K562 (cell line): ENCODE measurements around the gene CTSG. TPM values are rescaled to one million over a fixed set of nuclear protein-coding genes. Genes with fewer than 3 reads are reported as not detected.

Experiments
- ATAC-seq: fragments of 200-7000 bp; cut with Tn5 transposase; 3 replicates; pipeline ENCODE4 v1.9.1; 2020; ENCODE audit warnings: moderate library complexity
- BruUV-seq: library from RNA; stranded (reverse); fragments of 400-500 nt; replicated peaks from 2 replicates; lab custom pipeline; 2021; lab: Mats Ljungman, UMichigan
- CTCF ChIA-PET: fragments of 300-600 bp; formaldehyde crosslinking; extraction: SDS; loops from one replicate; lab custom pipeline; 2021; ENCODE audit warnings: low intra/inter-chr PET ratio; lab: Yijun Ruan, JAX
- POLR2A ChIA-PET: fragments of 300-600, 350-650 bp; sonication (Branson Sonifier 250); formaldehyde crosslinking; extraction: SDS; loops from one replicate; lab custom pipeline; 2021; ENCODE audit warnings: antibody characterized with exemption, inconsistent platforms; lab: Yijun Ruan, JAX
- DNase-seq, 4 experiments: peaks; one replicate each; pipeline versions ENCODE4 v3.0.0 to v3.0.0-alpha.2; 2011 to 2018; ENCODE audit warnings: low spot score in 3 of 4, mixed read lengths in 3 of 4; ENCODE audit errors: extremely low read depth in 1 of 4
- FAIRE-seq: peaks from 2 replicates; lab custom pipeline; 2011; peaks lifted over from hg19 to GRCh38; lab: Jason Lieb, UNC
- H2AFZ ChIP-seq: 2 replicates; pipeline ENCODE4 v1.6.0; 2011; ENCODE audit warnings: low read depth, low read length, control low read depth, inconsistent platforms
- H3K27ac ChIP-seq: fragments of 200-600 bp; 3 replicates; pipeline ENCODE4 v1.8.0; 2011; ENCODE audit warnings: low read depth, mild to moderate bottlenecking, control low read depth, inconsistent platforms, low read length, moderate library complexity, mixed read lengths; ENCODE audit errors: extremely low read depth
- H3K27me3 ChIP-seq, 2 experiments: fragments of 300-600 bp in 1 of 2; 2 replicates in 1 of 2; 3 replicates in 1 of 2; pipeline versions ENCODE4 v1.6.0 to v1.8.0; 2011; ENCODE audit warnings: inconsistent platforms in 2 of 2, low read length in 2 of 2, mild to moderate bottlenecking in 1 of 2, mixed read lengths in 1 of 2, moderate library complexity in 1 of 2; ENCODE audit not compliant: control insufficient read depth in 2 of 2, insufficient read depth in 2 of 2
- H3K36me3 ChIP-seq: fragments of 300-600 bp; 3 replicates; pipeline ENCODE4 v1.8.0; 2011; ENCODE audit warnings: mild to moderate bottlenecking, low read length, inconsistent platforms; ENCODE audit not compliant: control insufficient read depth, insufficient read depth
- H3K4me1 ChIP-seq, 2 experiments: fragments of 200-600 bp in 1 of 2; replicated peaks in 1 of 2; 2 replicates in 1 of 2; 3 replicates in 1 of 2; pipeline versions ENCODE4 v1.5.1 to v1.8.0; 2011; ENCODE audit warnings: inconsistent platforms in 2 of 2, low read length in 2 of 2, mild to moderate bottlenecking in 1 of 2, mixed read lengths in 1 of 2, moderate library complexity in 1 of 2; ENCODE audit not compliant: control insufficient read depth in 2 of 2, insufficient read depth in 2 of 2
- H3K4me2 ChIP-seq: 2 replicates; pipeline ENCODE4 v1.6.1; 2011; ENCODE audit warnings: low read length, control low read depth, inconsistent platforms, mixed read lengths; ENCODE audit not compliant: insufficient read depth
- H3K4me3 ChIP-seq: fragments of 200-600 bp; sonication (generic), shearing (Covaris generic); 2 replicates; pipeline ENCODE4 v1.5.1; 2016; ENCODE audit warnings: control low read depth, inconsistent platforms
- H3K79me2 ChIP-seq: fragments of 200-600 bp; 3 replicates; pipeline ENCODE4 v1.8.0; 2011; ENCODE audit warnings: low read length, inconsistent platforms; ENCODE audit not compliant: control insufficient read depth, insufficient read depth
- H3K9ac ChIP-seq, 2 experiments: 2 replicates each; pipeline versions ENCODE4 v1.6.0 to v1.6.1; 2011; ENCODE audit warnings: low read depth in 2 of 2, low read length in 2 of 2, control low read depth in 1 of 2, inconsistent platforms in 1 of 2, mild to moderate bottlenecking in 1 of 2, mixed read lengths in 1 of 2; ENCODE audit not compliant: insufficient read depth in 1 of 2
- H3K9me1 ChIP-seq: one replicate; pipeline ENCODE4 v1.6.0; 2011; ENCODE audit warnings: inconsistent platforms, mild to moderate bottlenecking, low read length, moderate library complexity; ENCODE audit not compliant: control insufficient read depth, insufficient read depth
- H3K9me3 ChIP-seq: replicated peaks from 2 replicates; pipeline ENCODE4 v1.5.1; 2011; ENCODE audit warnings: low read depth, low read length, inconsistent platforms; ENCODE audit not compliant: control insufficient read depth, insufficient read depth
- H4K20me1 ChIP-seq: replicated peaks from 2 replicates; pipeline ENCODE4 v1.6.1; 2011; ENCODE audit warnings: low read length, inconsistent platforms, mixed read lengths; ENCODE audit not compliant: control insufficient read depth, insufficient read depth
- ELF1 ChIP-seq: fragments of 200-800 bp; sonication (Bioruptor generic); IDR thresholded peaks from 2 replicates; pipeline ENCODE4 v1.6.1; 2016; ENCODE audit warnings: missing genetic modification characterization, missing compliant biosample characterization
- HOXB6 ChIP-seq: fragments of 250-450 bp; sonication (Bioruptor Pico); IDR thresholded peaks from 2 replicates; pipeline ENCODE4 v1.5.1; 2022; ENCODE audit warnings: mild to moderate bottlenecking, borderline replicate concordance
- LCOR ChIP-seq: sonication (generic); formaldehyde crosslinking; IDR thresholded peaks from 2 replicates; pipeline ENCODE4 v1.8.0; 2022; ENCODE audit warnings: mild to moderate bottlenecking, missing genetic modification reagents
- MAFG ChIP-seq: fragments of 450-650 bp; conservative IDR thresholded peaks from 2 replicates; pipeline ENCODE4 v1.6.1; 2016; ENCODE audit warnings: missing genetic modification characterization, missing compliant biosample characterization
- REST ChIP-seq, 2 experiments: fragments of 450-650 bp; formaldehyde crosslinking in 1 of 2; IDR thresholded peaks; 2 replicates each; pipeline versions ENCODE4 v1.4.0 to v1.6.1; 2014 to 2020; ENCODE audit warnings: mild to moderate bottlenecking in 2 of 2, borderline replicate concordance in 1 of 2, low read depth in 1 of 2
- SETDB1 ChIP-seq: IDR thresholded peaks from one replicate; pipeline ENCODE4 v1.6.1; 2012; ENCODE audit warnings: low read length, control low read depth, inconsistent platforms
- SIRT6 ChIP-seq: IDR thresholded peaks from one replicate; pipeline ENCODE4 v1.6.1; 2012; ENCODE audit warnings: low read depth, mild to moderate bottlenecking, control low read depth, inconsistent platforms, low read length, moderate library complexity
- STAT5A ChIP-seq: IDR thresholded peaks from 2 replicates; pipeline ENCODE4 v1.6.1; 2012; ENCODE audit warnings: low read length, inconsistent platforms, borderline replicate concordance
- ZBTB43 ChIP-seq: sonication (generic); formaldehyde crosslinking; IDR thresholded peaks from 2 replicates; pipeline ENCODE4 v1.8.0; 2023; ENCODE audit warnings: mild to moderate bottlenecking, missing genetic modification reagents
- ZFP91 ChIP-seq: sonication (generic); formaldehyde crosslinking; IDR thresholded peaks from 2 replicates; pipeline ENCODE4 v1.8.0; 2022; ENCODE audit warnings: mild to moderate bottlenecking, missing genetic modification reagents
- ZNF184 ChIP-seq: sonication (generic); formaldehyde crosslinking; IDR thresholded peaks from 2 replicates; pipeline ENCODE4 v1.5.0; 2020; ENCODE audit warnings: missing genetic modification reagents
- WGBS: fragments of 100-300 bp; shearing (Covaris generic); methylation state at CpG from one replicate; pipeline ENCODE4 v1.1.6; 2016; ENCODE audit warnings: low coverage, mixed read lengths; ENCODE audit not compliant: insufficient coverage; ENCODE audit errors: missing lambda C conversion rate; 5-methylcytosine and 5-hydroxymethylcytosine counted together
- in situ Hi-C: fragments of 300-500 bp; cut with MboI; formaldehyde crosslinking; loops from 4 replicates; pipeline ENCODE4 v1.15.0; 2018; ENCODE audit warnings: inconsistent platforms, mixed read lengths
- intact Hi-C: fragments of 100-400 bp; cut with micrococcal nuclease; formaldehyde crosslinking; loops from 2 replicates; pipeline ENCODE4 v1.14.2; 2022
- polyA plus RNA-seq, 8 experiments: library from polyadenylated mRNA; depleted of rRNA in 4 of 8; stranded (reverse) in 5 of 8; unstranded in 3 of 8; fragments of >200 nt; fragmentation: Nextera tagmentation in 2 of 8; fragmentation: Illumina TruSeq in 1 of 8; extraction: Ambion mirVana in 2 of 8; extraction: Trizol in 1 of 8; gene quantifications; 2 replicates each; pipeline versions ENCODE4 v1.2.1 to v1.2.3, GENCODE V29; 2011 to 2014; ENCODE audit warnings: inconsistent platforms in 1 of 8, missing spikeins in 1 of 8
- total RNA-seq, 7 experiments: library from RNA; depleted of rRNA in 6 of 7; stranded (reverse); fragments of >200 nt in 6 of 7; fragmentation: Illumina TruSeq in 2 of 7; extraction: Trizol in 2 of 7; gene quantifications; 2 replicates each; pipeline versions ENCODE4 v1.2.1 to v1.2.3, GENCODE V29; 2011 to 2021; ENCODE audit warnings: low replicate concordance in 1 of 7

CTSG gene
- total and polyA plus RNA-seq, 9 of the 15 experiments (the other 6 are each of a cell fraction or from before 2014, with no cell fraction given), result not detected

- TF ChIP-seq REST (IDR thresholded peaks at IDR 0.05; ENCODE audit: borderline replicate concordance) (no peak), REST (CRISPR knock-in tag; IDR thresholded peaks at IDR 0.05; ENCODE audit: low read depth) (no peak), SETDB1 (no peak)
Observed at GRCh38 chr14:24535737-24536136, 40.3 kb downstream of the CTSG start (continued).

- 0% methylated on average over 3 of the region's 3 CpGs for WGBS
- BruUV-seq, result no TSS peak
- H4K20me1 ChIP-seq, result no peaks in the 10 kb centered on the region
- ATAC-seq, result no peak
- DNase-seq, result no peak
- intact Hi-C loops (no loop called here), in situ Hi-C loops (no loop called here)
- H3K4me3 ChIP-seq, result no peak overlapping the region
- no peak overlapping the region for H3K4me2 ChIP-seq
- CTCF ChIA-PET, result no interaction called here
- POLR2A ChIA-PET, result no interaction called here
- H3K9me1 ChIP-seq, result no peaks in the 10 kb centered on the region
- no peaks in the 10 kb centered on the region for H3K36me3 ChIP-seq
- no peak overlapping the region for H3K9ac ChIP-seq
- H3K27ac ChIP-seq, result no peak overlapping the region
- no peak overlapping the region for H2AFZ ChIP-seq
- no peaks in the 10 kb centered on the region for H3K79me2 ChIP-seq
- no peaks in the 10 kb centered on the region for H3K4me1 ChIP-seq
- H3K27me3 ChIP-seq, result no peaks in the 10 kb centered on the region
- no peak for FAIRE-seq
- no peaks in the 10 kb centered on the region for H3K9me3 ChIP-seq
- TF ChIP-seq STAT5A (no peak), SIRT6 (no peak), MAFG (tag) (no peak), HOXB6 (CRISPR knock-in tag) (no peak), ZNF184 (CRISPR knock-in tag) (no peak), LCOR (CRISPR knock-in tag) (no peak), ELF1 (tag) (no peak), ZFP91 (CRISPR knock-in tag) (no peak), ZBTB43 (no peak)
Observed at GRCh38 chr14:24534286-24534685, 41.8 kb downstream of the CTSG start.
